HCT116 (cell line): ENCODE measurements around the gene AACS.

Source experiments
- CBX3 ChIP-seq: IDR thresholded peaks from 2 replicates; pipeline ENCODE4 v1.6.1; 2012; ENCODE audit warnings: low read depth
- CEBPB ChIP-seq: IDR thresholded peaks from 2 replicates; pipeline ENCODE4 v1.6.1; 2012; ENCODE audit warnings: low read depth
- CTCF ChIP-seq, 3 experiments: fragments of 200-600 bp in 1 of 3; sonication (generic) in 1 of 3; IDR thresholded peaks in 2 of 3; conservative IDR thresholded peaks in 1 of 3; 2 replicates each; pipeline ENCODE4 v1.5.1; 2012 to 2017; ENCODE audit warnings: low read depth in 2 of 3, low read length in 2 of 3, antibody characterized with exemption in 1 of 3, borderline replicate concordance in 1 of 3, control low read depth in 1 of 3, mild to moderate bottlenecking in 1 of 3, mixed read lengths in 1 of 3, mixed run types in 1 of 3, moderate library complexity in 1 of 3; ENCODE audit not compliant: insufficient read depth in 1 of 3
- EZH2 ChIP-seq: fragments of 200-600 bp; sonication (generic); IDR thresholded peaks from 2 replicates; pipeline ENCODE4 v1.6.1; 2017; ENCODE audit warnings: antibody characterized with exemption, mixed run types
- MAX ChIP-seq: IDR thresholded peaks from 2 replicates; pipeline ENCODE4 v1.6.1; 2012
- POLR2A ChIP-seq: IDR thresholded peaks from 2 replicates; pipeline ENCODE4 v1.7.0; 2011; ENCODE audit warnings: borderline replicate concordance; ENCODE audit not compliant: insufficient read depth, insufficient read length; ENCODE audit errors: extremely low read depth
- POLR2AphosphoS5 ChIP-seq: IDR thresholded peaks from 2 replicates; pipeline ENCODE4 v1.6.1; 2011; ENCODE audit warnings: mild to moderate bottlenecking, low read depth, low read length, moderate library complexity
- REST ChIP-seq: IDR thresholded peaks from 2 replicates; pipeline ENCODE4 v1.6.1; 2012; ENCODE audit warnings: low read depth
- ZFX ChIP-seq: fragments of 450-650 bp; IDR thresholded peaks from 2 replicates; pipeline ENCODE4 v1.6.1; 2017
- ZNF274 ChIP-seq: fragments of 200-500 bp; sonication (Bioruptor generic); IDR thresholded peaks from 2 replicates; pipeline ENCODE4 v1.6.1; 2014; ENCODE audit warnings: mild to moderate bottlenecking, low read depth, low read length, inconsistent platforms

- TF ChIP-seq POLR2A (no peak), MAX (no peak), POLR2AphosphoS5 (no peak), REST (no peak), CTCF (IDR thresholded peaks at IDR 0.05 in 2 of 3, conservative IDR thresholded peaks at IDR 0.05 in 1 of 3; ENCODE audit: borderline replicate concordance in 1 of 3, insufficient read depth in 1 of 3, low read depth in 2 of 3, low read length in 2 of 3) (no peak), EZH2 (no peak), CEBPB (no peak), ZNF274 (no peak), CBX3 (no peak), ZFX (no peak)
These were observed 60.0 kb downstream of the AACS start for GRCh38 chr12:125125271-125125670.
